HG02610 (cell line): ENCODE measurements around the gene TEKT3.

Experiments
- ATAC-seq: cut with Tn5 transposase; IDR thresholded peaks from one replicate; pipeline ENCODE4 v1.9.1; 2021; ENCODE audit warnings: mild to moderate bottlenecking, moderate library complexity; ENCODE audit not compliant: unreplicated experiment

The TEKT3 gene

GRCh38 chr17:15298176-15298575, 43.2 kb downstream of the TEKT3 start:
- no peak for ATAC-seq

DNA sequence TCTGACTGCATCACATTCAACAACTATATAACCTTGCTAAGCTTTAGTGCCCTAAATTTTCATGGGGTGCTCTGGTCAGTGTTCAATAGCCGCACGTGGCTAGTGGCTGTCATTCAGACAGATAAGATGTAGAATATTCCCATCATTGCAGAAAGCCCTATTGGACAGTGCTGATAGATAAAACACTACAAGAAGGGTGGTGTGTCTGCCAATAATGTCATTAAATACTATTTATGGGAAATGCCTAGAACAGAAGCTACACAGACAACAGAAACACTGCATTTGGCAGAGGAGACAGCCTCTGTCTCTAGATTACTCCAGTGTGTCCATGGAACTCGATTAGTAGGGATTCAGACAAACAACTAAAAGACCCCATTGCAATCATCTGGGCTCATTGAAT, 47.8 kb downstream of the TEKT3 start:
- no peak for ATAC-seq

GRCh38 chr17:15291674-15292361, 49.6 kb downstream of the TEKT3 start:
- no peak for ATAC-seq

GRCh38 chr17:15290605-15291004, 50.8 kb downstream of the TEKT3 start:
- no peak for ATAC-seq

DNA sequence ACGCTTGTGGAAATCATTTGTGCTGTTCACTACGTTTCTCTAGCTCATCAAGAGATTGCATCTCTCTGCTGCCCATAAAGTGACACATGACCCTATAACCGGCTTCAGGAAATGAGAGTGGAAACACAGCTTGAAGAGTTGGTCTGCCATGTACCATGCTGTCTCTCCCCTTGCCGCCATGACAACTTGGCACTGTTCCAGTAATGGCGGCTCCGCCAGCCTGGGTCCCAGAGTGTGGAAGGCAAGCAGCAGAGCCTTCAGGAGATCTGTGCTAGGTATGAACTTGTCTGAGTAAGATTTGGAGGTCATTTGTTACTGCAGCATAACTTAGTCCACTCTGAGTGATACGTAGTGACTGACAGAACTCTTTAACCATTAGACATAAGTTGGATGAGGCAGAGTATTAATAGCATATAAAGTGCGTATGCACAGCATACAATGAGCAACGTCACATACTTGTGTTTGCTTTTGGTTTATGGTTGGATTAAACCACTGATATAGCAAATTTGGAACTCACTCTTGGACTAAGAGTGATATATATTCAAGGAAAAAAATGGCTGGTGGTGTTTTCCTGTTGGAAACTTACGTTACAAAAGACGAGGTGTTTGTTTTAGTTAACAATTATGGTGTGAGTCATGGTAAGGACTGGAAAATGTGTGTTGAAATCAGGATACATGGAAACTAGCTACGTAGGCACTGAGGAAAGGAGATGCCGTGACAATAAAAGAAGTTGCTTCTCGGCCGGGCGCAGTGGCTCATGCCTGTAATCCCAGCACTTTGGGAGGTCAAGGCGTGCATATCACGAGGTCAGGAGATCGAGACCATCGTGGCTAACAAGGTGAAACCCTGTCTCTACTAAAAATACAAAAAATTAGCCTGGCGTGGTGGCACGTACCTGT, 51.9 kb downstream of the TEKT3 start:
- no peak for ATAC-seq

- no peak for ATAC-seq
Observed at GRCh38 chr17:15288859-15289258, 52.5 kb downstream of the TEKT3 start.

DNA sequence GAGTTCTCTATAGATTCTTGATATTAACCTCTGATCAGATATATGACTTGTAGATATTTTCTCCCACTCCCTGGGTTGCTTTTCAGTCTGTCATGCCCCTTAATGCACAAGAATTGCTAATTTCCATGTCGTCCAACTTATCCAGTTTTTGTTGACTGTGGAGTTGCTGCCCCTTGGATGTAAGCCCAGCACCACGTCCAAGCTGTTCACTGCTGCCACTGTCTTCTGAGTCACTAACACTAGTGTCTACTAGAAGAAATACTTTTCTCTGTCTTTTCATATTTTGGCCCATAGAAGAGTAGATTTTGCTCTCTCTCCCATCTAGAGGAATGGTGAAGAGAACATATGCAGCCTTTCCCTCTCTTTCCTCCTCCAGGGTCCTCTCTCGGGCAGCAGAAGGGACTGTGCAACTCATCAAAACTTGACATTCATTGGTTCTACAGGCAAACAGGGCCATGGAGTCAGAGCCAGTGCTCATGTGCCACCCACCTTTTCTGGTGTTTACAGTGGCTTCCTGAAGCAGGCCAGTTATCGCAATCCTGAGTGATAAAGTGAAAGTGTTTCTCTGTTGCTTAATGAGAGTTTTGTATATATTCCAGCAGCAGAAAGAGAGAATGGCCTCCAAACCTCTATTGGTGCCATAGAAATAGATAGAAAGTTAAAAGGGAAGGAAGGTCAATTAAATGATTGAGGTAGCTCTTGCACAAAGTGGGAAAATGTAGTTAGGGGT, 53.7 kb downstream of the TEKT3 start:
- no peak for ATAC-seq

DNA sequence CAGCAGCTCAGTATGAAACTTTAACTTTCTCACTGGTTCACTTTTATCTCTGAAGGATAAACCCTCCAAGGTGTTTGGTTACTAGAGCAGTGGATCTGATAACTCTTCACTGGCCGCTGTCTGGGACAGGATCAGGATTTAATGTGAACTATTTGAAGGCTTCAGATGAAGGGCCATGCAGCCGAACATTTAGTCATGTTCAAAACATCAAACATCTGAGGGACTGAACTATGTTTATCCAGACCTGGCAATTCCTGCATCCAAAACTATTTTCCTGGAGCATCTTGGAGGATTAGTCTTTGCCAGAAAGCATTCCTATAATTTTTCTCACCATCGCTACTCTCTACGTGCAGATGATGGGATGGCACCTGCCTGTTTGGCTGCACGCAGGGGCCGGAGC, 55.9 kb downstream of the TEKT3 start:
- no peak for ATAC-seq

DNA sequence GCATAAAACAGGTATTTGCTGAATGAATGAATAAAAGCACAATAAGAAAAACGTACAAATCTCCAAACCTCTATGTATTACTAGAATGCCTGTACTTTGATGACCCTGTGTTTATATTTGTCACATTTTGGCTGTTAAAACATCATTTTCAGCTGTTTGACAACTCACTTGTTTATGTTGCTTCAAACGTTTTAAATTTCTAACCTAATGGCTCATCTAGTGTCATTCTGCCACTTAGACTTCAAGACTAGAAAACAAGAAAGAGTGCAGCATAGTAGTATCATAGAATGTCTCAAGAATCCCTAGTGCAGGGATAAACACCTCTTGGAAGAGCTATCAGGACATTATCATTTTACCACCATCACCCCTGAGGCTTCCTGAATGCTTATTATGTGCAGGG, 56.9 kb downstream of the TEKT3 start:
- ATAC-seq, result no peak

DNA sequence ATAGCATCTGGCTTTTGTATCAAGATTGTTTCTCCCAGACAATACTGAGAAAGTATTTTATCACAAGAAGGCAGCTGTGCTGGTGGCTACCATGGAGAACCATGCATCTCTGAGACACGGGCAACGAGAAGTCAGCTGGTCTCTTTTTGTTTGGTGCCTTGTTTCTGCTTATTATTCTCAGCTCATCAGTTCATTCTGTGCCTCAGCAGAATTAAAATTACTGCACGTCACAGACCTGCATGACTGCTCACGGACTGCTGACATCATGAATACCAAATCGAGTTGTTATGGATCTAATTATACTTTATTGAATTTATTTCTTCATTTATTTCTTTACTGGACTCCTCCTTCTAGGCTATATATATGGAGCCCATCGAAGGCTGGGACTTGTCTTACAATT, 57.3 kb downstream of the TEKT3 start:
- ATAC-seq, result no peak

- ATAC-seq, result no peak
Observed at GRCh38 chr17:15281909-15282308, 59.5 kb downstream of the TEKT3 start.

GRCh38 chr17:15278924-15279477, 62.4 kb downstream of the TEKT3 start:
- ATAC-seq, result no peak

DNA sequence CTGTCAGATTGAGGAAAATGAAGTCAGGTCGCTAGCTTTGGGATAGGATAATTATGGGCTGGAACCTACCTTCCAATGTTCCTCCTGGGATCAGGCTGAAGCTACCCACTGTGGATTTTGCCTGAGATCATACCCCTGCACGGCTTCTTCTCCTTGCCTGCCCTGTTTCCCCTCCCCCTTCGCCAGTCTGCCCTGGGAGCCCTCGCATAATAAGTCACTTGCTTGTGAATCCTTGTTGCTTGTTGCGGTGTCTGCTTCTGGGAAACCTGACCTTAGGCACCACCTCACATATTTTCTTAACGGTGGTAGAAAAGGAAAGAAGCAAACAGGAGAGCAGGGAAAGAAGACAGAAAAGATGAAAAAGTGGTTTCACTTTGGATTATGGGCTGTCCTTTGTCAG, 63.0 kb downstream of the TEKT3 start:
- no peak for ATAC-seq

GRCh38 chr17:15274017-15274416, 67.4 kb downstream of the TEKT3 start:
- no peak for ATAC-seq

- no peak for ATAC-seq
Observed at GRCh38 chr17:15273141-15273793, 68.1 kb downstream of the TEKT3 start.

- no peak for ATAC-seq
Observed at GRCh38 chr17:15271741-15272140, 69.7 kb downstream of the TEKT3 start.

- ATAC-seq, result peak; percentile 41
Observed at GRCh38 chr17:15270628-15271381, 70.6 kb downstream of the TEKT3 start.

GRCh38 chr17:15269780-15270089, 71.7 kb downstream of the TEKT3 start:
- no peak for ATAC-seq

GRCh38 chr17:15269087-15269779, 72.2 kb downstream of the TEKT3 start:
- no peak for ATAC-seq

GRCh38 chr17:15268461-15268860, 72.9 kb downstream of the TEKT3 start:
- ATAC-seq, result no peak
